ENCODE measurements around the gene PDE1C. TPM values are rescaled to one million over a fixed set of nuclear protein-coding genes. Genes with fewer than 3 reads are reported as not detected.
A peak's percentile ranks its signal among the peaks of the same experiment; 100 is the strongest.

Gene PDE1C
- total and polyA plus RNA-seq, 3 donors from 2014 or later: 7.6 to 9.5 (median 9.5) TPM

GRCh38 chr7:31761646-31762045 lies 308.6 kb downstream of the PDE1C start:
- TF ChIP-seq CTCF (IDR thresholded peaks at IDR 0.05): no peak
- no peak for TF ChIP-seq POLR2A (IDR thresholded peaks at IDR 0.05)
- Histone ChIP-seq H3K4me3 (no peak overlapping the region), H3K27ac (no peak overlapping the region), H3K9me3 (no peaks in the 10 kb centered on the region), H3K27me3 (no peaks in the 10 kb centered on the region), H3K36me3 (ENCODE audit: low read depth, missing control alignments) (no peaks in the 10 kb centered on the region), H3K4me1 (no peaks in the 10 kb centered on the region)
- peak; percentile 63 for DNase-seq
- intact Hi-C loops (cut with DNase I; ENCODE audit: low total_unique reads): no loop called here

- intact Hi-C loops (cut with DNase I; ENCODE audit: low total_unique reads): no loop called here
- DNase-seq: no peak
- no peaks in the 10 kb centered on the region for H3K4me1 ChIP-seq
- WGBS, 2 donors: 50 to 59% methylated on average over 3 of the region's 3 CpGs
- TF ChIP-seq POLR2A (IDR thresholded peaks at IDR 0.05) (no peak), CTCF (IDR thresholded peaks at IDR 0.05) (no peak)
- no peak overlapping the region for H3K4me3 ChIP-seq
- no peaks in the 10 kb centered on the region for H3K36me3 ChIP-seq (ENCODE audit: low read depth, missing control alignments)
- H3K27me3 ChIP-seq: no peaks in the 10 kb centered on the region
- H3K27ac ChIP-seq: no peak overlapping the region
- no peaks in the 10 kb centered on the region for H3K9me3 ChIP-seq
These were observed 311.5 kb downstream of the PDE1C start for GRCh38 chr7:31758755-31759154.

GRCh38 chr7:31751726-31752125 lies 318.5 kb downstream of the PDE1C start:
- DNase-seq: no peak
- Histone ChIP-seq H3K36me3 (ENCODE audit: low read depth, missing control alignments) (no peaks in the 10 kb centered on the region), H3K4me1 (no peaks in the 10 kb centered on the region), H3K27me3 (no peaks in the 10 kb centered on the region), H3K9me3 (no peaks in the 10 kb centered on the region), H3K4me3 (no peak overlapping the region), H3K27ac (no peak overlapping the region)
- WGBS, 2 donors: 60 to 74% methylated on average over 4 of the region's 4 CpGs
- TF ChIP-seq CTCF (IDR thresholded peaks at IDR 0.05) (no peak), POLR2A (IDR thresholded peaks at IDR 0.05) (no peak)
- intact Hi-C loops (cut with DNase I; ENCODE audit: low total_unique reads): no loop called here

GRCh38 chr7:31748084-31748483 lies 322.1 kb downstream of the PDE1C start:
- intact Hi-C loops (cut with DNase I; ENCODE audit: low total_unique reads): no loop called here
- DNase-seq: no peak
- Histone ChIP-seq H3K4me1 (no peaks in the 10 kb centered on the region), H3K4me3 (no peak overlapping the region), H3K27me3 (no peaks in the 10 kb centered on the region), H3K27ac (no peak overlapping the region), H3K36me3 (ENCODE audit: low read depth, missing control alignments) (no peaks in the 10 kb centered on the region), H3K9me3 (no peaks in the 10 kb centered on the region)
- TF ChIP-seq CTCF (IDR thresholded peaks at IDR 0.05): no peak
- no peak for TF ChIP-seq POLR2A (IDR thresholded peaks at IDR 0.05)
- 92 to 95% methylated on average over 1 of the region's 1 CpG for WGBS, 2 donors

GRCh38 chr7:31747553-31747952 lies 322.7 kb downstream of the PDE1C start:
- DNase-seq: no peak
- H3K4me1 ChIP-seq: no peaks in the 10 kb centered on the region
- intact Hi-C loops (cut with DNase I; ENCODE audit: low total_unique reads): no loop called here

More at GRCh38 chr7:31747553-31747952, 322.7 kb downstream of the PDE1C start:
- no peaks in the 10 kb centered on the region for H3K27me3 ChIP-seq
- TF ChIP-seq CTCF (IDR thresholded peaks at IDR 0.05): no peak
- TF ChIP-seq POLR2A (IDR thresholded peaks at IDR 0.05): no peak
- no peaks in the 10 kb centered on the region for H3K36me3 ChIP-seq (ENCODE audit: low read depth, missing control alignments)
- H3K27ac ChIP-seq: no peak overlapping the region
- H3K9me3 ChIP-seq: no peaks in the 10 kb centered on the region
- H3K4me3 ChIP-seq: no peak overlapping the region
